ACC112 (cell line): Measurements from ENCODE around the gene PACS1.

Experiments
- H2AFZ ChIP-seq: fragments of 200-600 bp; sonication (generic); one replicate; pipeline ENCODE4 v1.6.0; 2017; ENCODE audit warnings: antibody characterized with exemption, low read length; ENCODE audit not compliant: unreplicated experiment
- H3K27ac ChIP-seq: fragments of 200-600 bp; sonication (generic); 2 replicates; pipeline ENCODE4 v1.5.1; 2014; ENCODE audit warnings: low read depth, mild to moderate bottlenecking, antibody characterized with exemption, low read length, moderate library complexity
- H3K27me3 ChIP-seq: fragments of 200-600 bp; sonication (generic); 2 replicates; pipeline ENCODE4 v1.6.1; 2014; ENCODE audit warnings: mild to moderate bottlenecking, antibody characterized with exemption, low read length, moderate library complexity, mixed read lengths; ENCODE audit not compliant: insufficient read depth
- H3K36me3 ChIP-seq: fragments of 200-600 bp; sonication (generic); 2 replicates; pipeline ENCODE4 v1.6.1; 2016; ENCODE audit warnings: mild to moderate bottlenecking, antibody characterized with exemption, low read length, moderate library complexity, mixed read lengths; ENCODE audit not compliant: insufficient read depth
- H3K4me1 ChIP-seq: fragments of 200-600 bp; sonication (generic); one replicate; pipeline ENCODE4 v1.6.1; 2016; ENCODE audit warnings: low read length, mixed read lengths; ENCODE audit not compliant: insufficient read depth, unreplicated experiment, control insufficient read depth
- H3K4me3 ChIP-seq: fragments of 200-600 bp; sonication (generic); 2 replicates; pipeline ENCODE4 v1.5.1; 2014; ENCODE audit warnings: mild to moderate bottlenecking, low read depth, low read length
- H3K79me2 ChIP-seq: fragments of 200-600 bp; sonication (generic); one replicate; pipeline ENCODE4 v1.6.0; 2016; ENCODE audit warnings: low read length; ENCODE audit not compliant: control insufficient read depth, unreplicated experiment, insufficient read depth

Gene PACS1

DNA sequence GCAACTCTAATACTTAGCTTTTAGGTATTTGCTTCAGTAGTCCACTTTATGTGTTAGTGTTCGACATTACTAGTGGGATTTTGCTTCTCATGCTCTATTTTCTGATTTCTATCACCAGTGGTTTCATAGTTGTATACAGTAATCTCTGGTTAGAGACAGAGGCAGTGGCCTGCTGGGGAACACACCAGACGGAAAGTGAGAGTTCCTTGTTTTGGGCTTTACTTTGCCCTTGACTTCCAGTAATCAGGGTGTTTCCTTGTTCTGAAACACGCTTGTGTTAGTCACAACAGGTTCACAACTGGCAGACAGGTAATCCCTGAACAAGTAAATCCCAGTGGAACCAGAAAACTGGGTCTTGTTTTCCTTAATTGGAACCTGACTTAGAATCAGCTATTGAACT lies 56.0 kb downstream of the PACS1 start:
- H3K27ac ChIP-seq: peak overlapping the region; percentile 75; the same call in 1 of the 2 replicates
- no peaks in the 10 kb centered on the region for H3K27me3 ChIP-seq
- H3K79me2 ChIP-seq: peaks cover 65% of the 10 kb centered on the region
- no peak overlapping the region for H2AFZ ChIP-seq
- H3K36me3 ChIP-seq: no peaks in the 10 kb centered on the region
- peaks cover 36% of the 10 kb centered on the region for H3K4me1 ChIP-seq
- H3K4me3 ChIP-seq: no peak overlapping the region; the same call in 1 of the 2 replicates

DNA sequence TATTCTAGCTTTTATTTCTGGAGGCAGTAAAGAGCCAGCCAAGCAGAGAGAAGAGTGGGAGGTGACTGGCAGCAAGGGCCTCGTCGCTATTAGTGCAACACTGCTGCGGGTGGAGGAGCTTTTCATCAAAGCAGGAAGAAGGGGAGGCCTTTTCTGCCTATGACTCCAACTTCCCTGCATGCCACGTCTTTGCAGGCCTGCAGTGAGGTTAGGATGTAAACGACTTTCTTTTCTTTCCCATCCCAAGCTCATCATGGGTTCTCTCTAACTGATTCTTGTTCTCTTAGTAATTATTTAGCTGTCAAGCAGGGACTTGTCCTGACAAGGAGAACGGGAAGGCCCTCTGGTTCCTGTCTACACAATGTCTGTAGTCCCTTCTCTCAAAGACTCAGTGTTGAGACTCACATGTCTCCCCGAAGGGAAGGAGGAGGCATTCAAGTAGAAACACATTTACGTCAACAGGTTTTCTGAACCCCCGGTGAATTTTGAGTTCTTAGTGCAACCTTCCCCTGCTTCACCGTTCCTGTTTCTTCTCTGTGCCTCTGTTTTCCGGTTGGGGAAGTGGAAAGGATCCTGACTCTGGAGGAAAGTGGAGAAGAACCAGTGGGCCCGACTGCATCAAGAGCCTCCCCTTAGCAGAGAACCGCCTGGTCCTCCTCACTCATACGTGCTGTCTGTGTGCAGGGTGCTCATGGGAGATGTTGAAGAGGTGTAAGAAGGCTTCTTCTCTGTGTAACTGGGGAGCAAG lies 56.9 kb downstream of the PACS1 start:
- peaks cover 63% of the 10 kb centered on the region for H3K79me2 ChIP-seq
- H2AFZ ChIP-seq: peak overlapping the region; percentile 27
- no peaks in the 10 kb centered on the region for H3K36me3 ChIP-seq
- H3K27me3 ChIP-seq: no peaks in the 10 kb centered on the region
- H3K4me3 ChIP-seq: peak overlapping the region; percentile 40
- peak overlapping the region; percentile 75 for H3K27ac ChIP-seq
- peaks cover 36% of the 10 kb centered on the region for H3K4me1 ChIP-seq

DNA sequence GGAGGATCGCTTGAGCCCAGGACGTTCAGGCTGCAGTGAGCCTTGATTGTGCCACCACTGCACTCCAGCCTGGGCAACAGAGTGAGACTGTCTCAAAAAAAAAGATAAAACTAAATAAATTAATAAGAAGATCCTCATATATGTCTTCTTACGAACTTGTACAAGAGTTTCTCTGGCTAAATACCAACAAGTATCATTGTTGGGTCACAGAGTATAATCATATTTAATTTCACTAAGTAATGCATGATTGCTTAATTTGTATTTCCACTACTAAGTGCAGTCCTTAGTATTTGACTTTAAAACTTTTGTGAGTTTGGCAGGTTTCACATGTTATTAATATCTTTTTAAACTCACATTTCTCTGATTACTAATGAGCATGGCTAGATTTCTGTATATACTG lies 60.9 kb downstream of the PACS1 start:
- Histone ChIP-seq H3K4me1 (peaks cover 20% of the 10 kb centered on the region), H3K27me3 (no peaks in the 10 kb centered on the region), H3K27ac (no peak overlapping the region), H3K79me2 (peaks cover 50% of the 10 kb centered on the region), H2AFZ (no peak overlapping the region), H3K36me3 (no peaks in the 10 kb centered on the region), H3K4me3 (no peak overlapping the region)

DNA sequence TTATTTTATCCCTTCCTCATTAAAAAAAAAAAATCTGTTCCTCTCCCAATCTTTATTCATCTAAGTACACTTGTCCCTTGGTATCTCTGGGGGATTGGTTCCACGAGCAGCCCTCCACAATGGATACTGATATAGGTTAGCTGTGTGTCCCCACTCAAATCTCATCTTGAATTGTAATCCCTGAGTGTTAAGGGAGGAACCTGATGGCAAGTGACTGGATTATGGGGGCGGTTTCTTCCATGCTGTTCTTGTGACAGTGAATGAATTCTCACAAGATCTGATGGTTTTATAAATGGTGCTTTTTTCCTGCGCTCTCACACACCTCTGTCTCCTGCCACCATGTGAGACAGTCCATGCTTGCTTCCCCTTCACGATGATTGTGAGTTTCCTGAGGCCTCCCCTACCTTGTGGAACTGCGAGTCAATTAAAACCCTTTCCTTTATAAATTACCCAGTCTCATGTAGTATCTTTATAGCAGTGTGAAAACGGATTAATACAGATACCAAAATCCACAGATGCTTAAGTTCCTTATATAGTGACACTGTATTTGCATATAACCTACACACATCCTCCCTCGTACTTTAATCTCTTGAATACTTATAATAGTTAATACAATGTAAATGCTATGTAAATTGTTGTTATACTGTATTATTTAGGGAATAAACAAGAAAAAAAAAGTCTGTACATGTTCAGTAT lies 62.0 kb downstream of the PACS1 start:
- Histone ChIP-seq H3K4me3 (no peak overlapping the region), H3K79me2 (peaks cover 41% of the 10 kb centered on the region), H2AFZ (no peak overlapping the region), H3K27ac (no peak overlapping the region), H3K27me3 (no peaks in the 10 kb centered on the region), H3K36me3 (no peaks in the 10 kb centered on the region), H3K4me1 (peaks cover 21% of the 10 kb centered on the region)

DNA sequence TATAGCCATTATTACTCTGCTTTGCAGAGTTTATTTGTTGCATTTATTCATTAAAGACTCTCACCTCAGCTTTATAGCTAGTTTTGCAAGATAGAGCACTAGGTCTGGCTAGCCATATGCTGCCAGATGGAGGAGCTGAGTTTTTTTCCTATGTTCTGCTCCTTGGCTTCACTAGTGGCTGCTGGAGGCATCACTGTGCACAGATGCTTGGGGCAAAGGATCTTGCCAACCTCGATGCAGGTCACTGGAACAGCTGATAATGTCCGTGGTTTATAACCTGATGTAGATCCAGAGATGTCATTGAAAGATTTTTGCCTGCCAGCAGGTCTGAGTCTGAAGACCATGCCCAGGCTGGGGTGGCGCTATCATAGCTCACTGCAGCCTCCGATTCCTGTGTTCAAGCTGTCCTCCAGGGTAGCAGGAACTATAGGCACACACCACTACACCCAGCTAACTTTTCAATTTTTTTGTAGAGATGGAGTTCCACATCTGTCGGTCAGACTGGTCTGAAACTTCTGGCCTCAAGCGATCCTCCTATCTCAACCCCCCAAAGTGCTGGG lies 63.2 kb downstream of the PACS1 start:
- Histone ChIP-seq H3K79me2 (peaks cover 39% of the 10 kb centered on the region), H3K36me3 (no peaks in the 10 kb centered on the region), H3K27me3 (no peaks in the 10 kb centered on the region), H3K4me3 (no peak overlapping the region), H3K4me1 (peaks cover 22% of the 10 kb centered on the region), H2AFZ (no peak overlapping the region), H3K27ac (no peak overlapping the region)

DNA sequence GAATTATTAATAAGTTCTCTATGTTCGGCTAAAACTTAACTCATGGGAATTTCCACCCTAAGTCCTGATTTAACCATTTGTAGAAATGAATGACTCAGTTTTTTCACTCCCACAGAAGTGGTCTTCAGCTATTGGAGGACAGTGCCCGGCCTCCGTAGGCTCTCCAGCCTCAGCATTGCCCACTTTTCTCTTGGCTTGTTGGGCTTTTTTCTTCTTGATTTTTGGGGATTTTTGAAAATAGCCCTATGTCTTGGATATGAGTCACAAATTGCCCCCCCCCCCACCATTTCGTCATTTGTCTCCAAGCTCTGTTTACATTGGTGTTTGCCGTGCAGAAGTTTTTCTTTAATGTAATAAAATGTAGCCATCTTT lies 66.7 kb downstream of the PACS1 start:
- no peak overlapping the region for H2AFZ ChIP-seq
- H3K4me3 ChIP-seq: peak overlapping the region; percentile 31
- H3K4me1 ChIP-seq: peaks cover 24% of the 10 kb centered on the region
- no peaks in the 10 kb centered on the region for H3K27me3 ChIP-seq
- peak overlapping the region; percentile 88 for H3K27ac ChIP-seq
- H3K79me2 ChIP-seq: peaks cover 41% of the 10 kb centered on the region
- H3K36me3 ChIP-seq: no peaks in the 10 kb centered on the region

DNA sequence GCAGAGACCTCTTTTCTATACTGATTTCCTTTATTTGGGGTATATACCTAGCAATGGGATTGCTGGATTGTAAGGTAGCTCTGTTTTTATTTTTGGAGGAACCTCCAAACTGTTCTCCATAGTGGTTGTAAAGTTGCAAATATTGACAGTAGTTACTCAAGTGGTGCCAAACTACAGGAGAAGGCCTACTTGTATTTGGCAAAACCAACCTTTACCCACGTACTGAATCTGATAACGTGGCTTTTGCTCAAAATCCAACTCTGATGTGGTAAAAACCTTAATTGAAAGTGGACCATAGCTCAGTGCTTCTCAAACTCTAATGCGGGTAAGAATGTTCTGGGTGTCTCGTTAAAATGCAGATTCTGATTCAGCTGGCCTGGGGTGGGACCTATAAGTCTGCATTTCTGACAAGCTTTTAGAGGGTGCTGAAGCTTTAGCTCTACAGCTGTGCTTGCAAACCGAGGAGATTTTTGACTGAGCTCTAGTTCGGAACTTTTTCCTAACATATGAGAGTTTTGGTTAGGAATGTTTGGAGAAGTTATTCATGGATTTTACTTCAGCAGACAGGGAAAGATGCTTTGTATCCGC lies 69.8 kb downstream of the PACS1 start:
- no peak overlapping the region for H3K27ac ChIP-seq
- no peak overlapping the region for H3K4me3 ChIP-seq
- no peak overlapping the region for H2AFZ ChIP-seq
- no peaks in the 10 kb centered on the region for H3K27me3 ChIP-seq
- 0 out of 2 replicates have a peak, but pooled peaks cover under 1% of the 10 kb centered on the region for H3K36me3 ChIP-seq
- H3K4me1 ChIP-seq: peaks cover 33% of the 10 kb centered on the region
- H3K79me2 ChIP-seq: peaks cover 48% of the 10 kb centered on the region

DNA sequence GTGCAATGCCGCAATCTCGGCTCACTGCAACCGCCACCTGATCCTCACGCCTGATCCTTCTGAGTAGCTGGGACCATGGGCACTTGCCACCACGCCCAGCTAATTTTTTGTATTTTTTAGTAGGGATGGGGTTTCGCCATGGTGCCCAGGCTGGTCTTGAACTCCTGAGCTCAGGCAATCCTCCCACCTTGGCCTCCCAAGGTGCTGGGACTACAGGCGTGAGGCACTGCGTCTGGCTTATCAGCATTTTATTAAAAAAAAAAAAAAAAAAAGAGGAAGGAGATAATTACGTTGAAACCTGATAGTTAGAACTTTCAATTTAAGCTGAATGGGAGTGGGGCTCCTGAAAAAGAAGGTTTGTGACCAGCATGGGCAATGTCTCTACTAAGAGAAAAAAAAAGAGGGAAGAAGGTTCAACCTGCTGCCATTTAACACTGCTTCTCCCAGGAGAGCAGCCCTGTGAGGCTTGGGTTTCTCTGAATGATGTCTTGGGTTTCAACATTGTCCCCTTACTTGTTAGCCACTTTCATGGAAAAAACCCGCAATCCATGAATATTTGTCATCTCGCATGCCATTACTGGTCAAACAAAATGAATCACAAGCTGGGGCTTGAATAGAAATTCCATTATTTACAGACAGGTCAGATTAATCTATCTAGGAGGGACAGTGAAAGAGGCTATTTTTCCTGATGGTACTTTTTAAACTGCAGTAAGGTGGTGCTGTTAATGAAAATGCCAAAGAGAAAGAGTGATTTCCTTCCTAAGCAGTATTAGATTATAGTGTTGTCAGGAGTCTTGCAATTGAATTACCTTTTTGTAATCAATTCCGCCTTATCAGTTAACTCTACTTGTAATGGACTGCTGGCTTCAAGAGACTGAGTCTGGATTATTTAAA lies 72.5 kb downstream of the PACS1 start:
- Histone ChIP-seq H3K4me3 (no peak overlapping the region), H3K79me2 (peaks cover 41% of the 10 kb centered on the region), H3K27ac (no peak overlapping the region), H2AFZ (no peak overlapping the region), H3K27me3 (no peaks in the 10 kb centered on the region), H3K36me3 (peaks cover 11% of the 10 kb centered on the region; the same call in 1 of the 2 replicates), H3K4me1 (peaks cover 15% of the 10 kb centered on the region)

DNA sequence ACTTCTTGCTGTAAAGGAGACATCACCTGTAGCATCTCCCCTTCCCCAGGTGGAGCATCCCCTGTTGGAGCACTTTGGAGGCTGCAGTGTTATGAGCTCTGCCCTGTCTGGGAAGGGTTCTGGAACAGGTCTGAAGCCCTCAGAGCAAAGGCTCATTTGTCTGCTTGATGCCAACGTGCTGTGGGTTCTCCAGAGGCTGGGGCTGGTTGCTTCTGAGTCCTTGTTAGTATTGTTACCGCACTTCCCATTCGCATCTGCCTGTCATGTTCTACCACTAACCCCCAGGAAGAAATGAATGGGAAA lies 73.1 kb downstream of the PACS1 start:
- Histone ChIP-seq H2AFZ (no peak overlapping the region), H3K27me3 (no peaks in the 10 kb centered on the region), H3K4me3 (no peak overlapping the region), H3K79me2 (peaks cover 37% of the 10 kb centered on the region), H3K36me3 (peaks cover 11% of the 10 kb centered on the region; the same call in 1 of the 2 replicates), H3K27ac (no peak overlapping the region), H3K4me1 (peaks cover 12% of the 10 kb centered on the region)
